Peyer's patch (tissue), 4 donors: Measurements from ENCODE around the gene LAMB3. TPM values are rescaled to one million over a fixed set of nuclear protein-coding genes. Genes with fewer than 3 reads are reported as not detected.

ENCODE experiments used
- DNase-seq, 3 donors: peaks; one replicate each; pipeline ENCODE4 v3.0.0-alpha.2; 2017 to 2019
- H3K27ac ChIP-seq, 4 donors: fragments of 200-600 bp; sonication (generic); one replicate each; pipeline ENCODE4 v1.5.1; 2016 to 2019
- H3K27me3 ChIP-seq, 2 donors: fragments of 200-600 bp; sonication (generic); one replicate each; pipeline ENCODE4 v1.5.1; 2019
- H3K36me3 ChIP-seq, 3 donors: fragments of 200-600 bp; sonication (generic); one replicate each; pipeline ENCODE4 v1.5.1; 2016 to 2019
- H3K4me1 ChIP-seq, 4 donors: fragments of 200-600 bp; sonication (generic); one replicate each; pipeline ENCODE4 v1.5.1; 2016 to 2019
- H3K4me3 ChIP-seq, 4 donors: fragments of 200-600 bp; sonication (generic); 1 replicate in 3 of 4; 2 replicates in 1 of 4; pipeline ENCODE4 v1.5.1; 2016 to 2019; ENCODE audit warnings: mild to moderate bottlenecking in 1 of 4
- H3K9me3 ChIP-seq, 4 donors: fragments of 200-600 bp; sonication (generic); one replicate each; pipeline ENCODE4 v1.5.1; 2016 to 2019; ENCODE audit warnings: mild to moderate bottlenecking in 1 of 4
- POLR2A ChIP-seq, 2 donors: fragments of 450-650 bp; IDR thresholded peaks; one replicate each; pipeline ENCODE4 v1.5.1; 2017; ENCODE audit warnings: antibody characterized with exemption in 2 of 2, mild to moderate bottlenecking in 2 of 2, moderate library complexity in 2 of 2
- total RNA-seq, 4 donors: library from RNA; depleted of rRNA; stranded (reverse); fragments of >200 nt; gene quantifications; one replicate each; pipeline ENCODE4 v1.1.0, GENCODE V29; 2016
- TF ChIP-seq, protein P1 (sequence below), 6 experiments: fragments of 450-650 bp in 4 of 6; fragments of 200-600 bp in 2 of 6; sonication (generic) in 1 of 6; IDR thresholded peaks; one replicate each; pipeline ENCODE4 v1.5.1; 2017 to 2019; ENCODE audit warnings: antibody characterized with exemption in 6 of 6, mild to moderate bottlenecking in 3 of 6, moderate library complexity in 1 of 6

LAMB3 gene
- total RNA-seq, 4 donors from 2014 or later = 9.1 to 109 (median 104) TPM

- no peak overlapping the region for H3K4me3 ChIP-seq
- no peaks in the 10 kb centered on the region for H3K9me3 ChIP-seq
- no peak for TF ChIP-seq POLR2A (IDR thresholded peaks at IDR 0.05)
- TF ChIP-seq, protein P1, sequence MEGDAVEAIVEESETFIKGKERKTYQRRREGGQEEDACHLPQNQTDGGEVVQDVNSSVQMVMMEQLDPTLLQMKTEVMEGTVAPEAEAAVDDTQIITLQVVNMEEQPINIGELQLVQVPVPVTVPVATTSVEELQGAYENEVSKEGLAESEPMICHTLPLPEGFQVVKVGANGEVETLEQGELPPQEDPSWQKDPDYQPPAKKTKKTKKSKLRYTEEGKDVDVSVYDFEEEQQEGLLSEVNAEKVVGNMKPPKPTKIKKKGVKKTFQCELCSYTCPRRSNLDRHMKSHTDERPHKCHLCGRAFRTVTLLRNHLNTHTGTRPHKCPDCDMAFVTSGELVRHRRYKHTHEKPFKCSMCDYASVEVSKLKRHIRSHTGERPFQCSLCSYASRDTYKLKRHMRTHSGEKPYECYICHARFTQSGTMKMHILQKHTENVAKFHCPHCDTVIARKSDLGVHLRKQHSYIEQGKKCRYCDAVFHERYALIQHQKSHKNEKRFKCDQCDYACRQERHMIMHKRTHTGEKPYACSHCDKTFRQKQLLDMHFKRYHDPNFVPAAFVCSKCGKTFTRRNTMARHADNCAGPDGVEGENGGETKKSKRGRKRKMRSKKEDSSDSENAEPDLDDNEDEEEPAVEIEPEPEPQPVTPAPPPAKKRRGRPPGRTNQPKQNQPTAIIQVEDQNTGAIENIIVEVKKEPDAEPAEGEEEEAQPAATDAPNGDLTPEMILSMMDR (IDR thresholded peaks at IDR 0.05) = no peak
- H3K27ac ChIP-seq = no peak overlapping the region
- DNase-seq = no peak
- no peaks in the 10 kb centered on the region for H3K27me3 ChIP-seq
- H3K36me3 ChIP-seq = no peaks in the 10 kb centered on the region
- H3K4me1 ChIP-seq = no peaks in the 10 kb centered on the region
These were observed 39.0 kb upstream of the LAMB3 start for GRCh38 chr1:209691237-209691636.

DNA sequence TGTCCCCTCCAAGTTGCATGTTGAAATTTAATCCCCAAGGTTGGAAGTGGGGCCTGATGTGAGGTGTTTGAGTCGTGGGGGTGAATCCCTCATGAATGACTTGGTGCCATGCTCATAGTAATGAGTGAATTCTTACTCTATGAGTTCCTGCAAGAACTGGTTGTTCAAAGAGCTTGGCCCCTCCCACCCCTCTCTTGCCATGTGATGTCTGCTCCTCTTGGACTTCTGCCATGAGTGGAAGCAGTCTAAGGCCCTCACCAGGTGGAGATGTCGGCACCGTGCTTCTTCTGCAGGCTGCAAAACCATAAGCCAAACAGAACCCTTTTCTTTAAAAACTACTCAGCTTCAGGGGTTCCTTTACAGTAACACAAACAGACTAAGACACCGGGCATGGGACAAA is 37.3 kb upstream of the LAMB3 start:
- peak in 1 of 3 donors; percentile 59 for DNase-seq
- no peak overlapping the region for H3K27ac ChIP-seq
- no peaks in the 10 kb centered on the region for H3K9me3 ChIP-seq
- no peak overlapping the region for H3K4me3 ChIP-seq
- H3K27me3 ChIP-seq = no peaks in the 10 kb centered on the region
- no peaks in the 10 kb centered on the region for H3K4me1 ChIP-seq
- H3K36me3 ChIP-seq = no peaks in the 10 kb centered on the region
- TF ChIP-seq POLR2A (IDR thresholded peaks at IDR 0.05) = no peak
- TF ChIP-seq, protein P1 (IDR thresholded peaks at IDR 0.05) = no peak

DNA sequence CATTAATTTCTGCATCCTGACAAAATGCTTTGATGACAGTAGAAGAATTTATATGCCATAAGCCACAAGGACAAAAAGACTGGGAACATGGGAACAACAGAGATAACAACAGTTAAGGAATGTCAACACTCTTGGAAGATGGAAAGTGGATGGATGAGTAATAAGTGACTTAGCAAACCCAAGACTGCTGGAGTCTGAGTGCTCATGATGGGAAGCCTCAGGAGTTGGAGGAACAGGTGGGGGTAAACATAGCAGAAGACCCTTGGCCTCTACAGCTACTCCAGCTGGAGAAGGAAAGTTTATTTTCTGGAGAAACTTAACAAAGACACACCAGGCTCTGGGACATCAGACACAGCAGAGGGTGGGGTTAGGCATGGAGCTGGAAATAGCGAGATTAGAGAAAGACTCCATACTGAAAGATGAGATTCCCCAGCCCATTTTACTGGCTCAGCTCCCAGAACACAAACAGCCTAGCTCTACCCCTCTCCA is 36.6 kb upstream of the LAMB3 start:
- Histone ChIP-seq H3K27ac (no peak overlapping the region), H3K9me3 (no peaks in the 10 kb centered on the region), H3K36me3 (no peaks in the 10 kb centered on the region), H3K27me3 (no peaks in the 10 kb centered on the region), H3K4me3 (no peak overlapping the region), H3K4me1 (no peaks in the 10 kb centered on the region)
- TF ChIP-seq, protein P1 (IDR thresholded peaks at IDR 0.05) = no peak
- TF ChIP-seq POLR2A (IDR thresholded peaks at IDR 0.05) = no peak
- no peak for DNase-seq

GRCh38 chr1:209686322-209686721 is 34.1 kb upstream of the LAMB3 start:
- no peak overlapping the region for H3K4me3 ChIP-seq
- no peaks in the 10 kb centered on the region for H3K4me1 ChIP-seq
- no peak for TF ChIP-seq POLR2A (IDR thresholded peaks at IDR 0.05)
- TF ChIP-seq, protein P1 (IDR thresholded peaks at IDR 0.05) = no peak
- DNase-seq = no peak
- no peaks in the 10 kb centered on the region for H3K36me3 ChIP-seq
- no peak overlapping the region for H3K27ac ChIP-seq
- no peaks in the 10 kb centered on the region for H3K27me3 ChIP-seq
- no peaks in the 10 kb centered on the region for H3K9me3 ChIP-seq

GRCh38 chr1:209685821-209686220 is 33.6 kb upstream of the LAMB3 start:
- DNase-seq = no peak
- no peaks in the 10 kb centered on the region for H3K4me1 ChIP-seq
- no peaks in the 10 kb centered on the region for H3K27me3 ChIP-seq
- H3K9me3 ChIP-seq = no peaks in the 10 kb centered on the region
- H3K36me3 ChIP-seq = no peaks in the 10 kb centered on the region
- no peak overlapping the region for H3K27ac ChIP-seq
- no peak overlapping the region for H3K4me3 ChIP-seq
- TF ChIP-seq POLR2A (IDR thresholded peaks at IDR 0.05) = no peak
- TF ChIP-seq, protein P1 (IDR thresholded peaks at IDR 0.05) = no peak
